Lower leg skin (tissue), 4 donors: ENCODE measurements around the gene CEP131. TPM values are rescaled to one million over a fixed set of nuclear protein-coding genes. Genes with fewer than 3 reads are reported as not detected.

Source experiments
- DNase-seq, 2 donors: peaks; one replicate each; pipeline ENCODE4 v3.0.0-alpha.2; 2019; ENCODE audit warnings: low spot score in 2 of 2
- H3K4me3 ChIP-seq: fragments of 200-600 bp; sonication (generic); 2 replicates; pipeline ENCODE4 v1.5.1; 2017; ENCODE audit warnings: mild to moderate bottlenecking, low read depth; ENCODE audit not compliant: poor library complexity, severe bottlenecking
- POLR2A ChIP-seq, 2 donors: fragments of 450-650 bp; IDR thresholded peaks; one replicate each; pipeline ENCODE4 v1.6.1; 2016 to 2017; ENCODE audit warnings: antibody characterized with exemption in 2 of 2, mild to moderate bottlenecking in 1 of 2, moderate library complexity in 1 of 2
- WGBS, 2 donors: methylation state at CpG; one replicate each; pipeline ENCODE4 v1.1.5; 2018; 5-methylcytosine and 5-hydroxymethylcytosine counted together
- intact Hi-C: fragments of 100-400 bp; cut with DNase I; formaldehyde crosslinking; loops from one replicate; pipeline ENCODE4 v1.15.0; 2023; ENCODE audit warnings: low total_unique reads
- total RNA-seq, 4 donors: library from RNA; depleted of rRNA; stranded (reverse); fragments of >200 nt; gene quantifications; one replicate each; pipeline ENCODE4 v1.1.0, GENCODE V29; 2016
- TF ChIP-seq, protein P1 (sequence below), 3 donors: fragments of 450-650 bp; IDR thresholded peaks; one replicate each; pipeline ENCODE4 v1.5.1; 2016; ENCODE audit warnings: antibody characterized with exemption in 3 of 3, mild to moderate bottlenecking in 3 of 3, moderate library complexity in 2 of 3

CEP131 gene
- total RNA-seq, 4 donors from 2014 or later, result 4.3 to 12.9 (median 8.4) TPM

- WGBS, 2 donors, result 83 to 87% methylated on average over 20 to 21 of the region's 21 CpGs
- DNase-seq, result no peak
- intact Hi-C loops, result no loop called here
- TF ChIP-seq, protein P1, sequence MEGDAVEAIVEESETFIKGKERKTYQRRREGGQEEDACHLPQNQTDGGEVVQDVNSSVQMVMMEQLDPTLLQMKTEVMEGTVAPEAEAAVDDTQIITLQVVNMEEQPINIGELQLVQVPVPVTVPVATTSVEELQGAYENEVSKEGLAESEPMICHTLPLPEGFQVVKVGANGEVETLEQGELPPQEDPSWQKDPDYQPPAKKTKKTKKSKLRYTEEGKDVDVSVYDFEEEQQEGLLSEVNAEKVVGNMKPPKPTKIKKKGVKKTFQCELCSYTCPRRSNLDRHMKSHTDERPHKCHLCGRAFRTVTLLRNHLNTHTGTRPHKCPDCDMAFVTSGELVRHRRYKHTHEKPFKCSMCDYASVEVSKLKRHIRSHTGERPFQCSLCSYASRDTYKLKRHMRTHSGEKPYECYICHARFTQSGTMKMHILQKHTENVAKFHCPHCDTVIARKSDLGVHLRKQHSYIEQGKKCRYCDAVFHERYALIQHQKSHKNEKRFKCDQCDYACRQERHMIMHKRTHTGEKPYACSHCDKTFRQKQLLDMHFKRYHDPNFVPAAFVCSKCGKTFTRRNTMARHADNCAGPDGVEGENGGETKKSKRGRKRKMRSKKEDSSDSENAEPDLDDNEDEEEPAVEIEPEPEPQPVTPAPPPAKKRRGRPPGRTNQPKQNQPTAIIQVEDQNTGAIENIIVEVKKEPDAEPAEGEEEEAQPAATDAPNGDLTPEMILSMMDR (IDR thresholded peaks at IDR 0.05), result no peak
- no peak for TF ChIP-seq POLR2A (IDR thresholded peaks at IDR 0.05)
- no peak overlapping the region for H3K4me3 ChIP-seq
Measured at GRCh38 chr17:81207610-81208581, 14.9 kb downstream of the CEP131 start.

- DNase-seq, result no peak
- TF ChIP-seq POLR2A (IDR thresholded peaks at IDR 0.05), result no peak
- TF ChIP-seq, protein P1 (IDR thresholded peaks at IDR 0.05), result no peak
- intact Hi-C loops, result no loop called here
- WGBS, 2 donors, result 92 to 94% methylated on average over 12 of the region's 12 CpGs
- H3K4me3 ChIP-seq, result no peak overlapping the region
Measured at GRCh38 chr17:81206657-81207056, 16.1 kb downstream of the CEP131 start.

DNA sequence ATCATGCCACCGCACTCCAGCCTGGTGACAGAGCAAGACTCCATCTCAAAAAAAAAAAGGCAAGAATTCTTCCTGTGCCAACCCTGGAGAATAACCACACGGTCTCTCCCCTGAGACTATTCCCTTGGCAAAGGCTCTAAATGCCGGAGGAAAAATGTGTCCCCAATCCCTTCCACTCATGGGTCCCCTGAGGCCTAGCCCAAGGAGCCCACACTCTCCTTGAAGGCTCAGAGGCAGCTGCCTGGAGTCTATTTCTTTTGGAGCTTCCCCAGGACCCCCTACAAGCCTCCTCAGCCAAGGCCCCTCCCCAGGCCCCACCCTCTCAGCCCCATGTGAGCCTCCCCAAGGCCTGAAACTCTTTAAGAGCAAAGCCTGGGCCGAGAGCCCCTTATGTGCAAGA lies 16.6 kb downstream of the CEP131 start:
- TF ChIP-seq, protein P1 (IDR thresholded peaks at IDR 0.05), result no peak
- TF ChIP-seq POLR2A (IDR thresholded peaks at IDR 0.05), result no peak
- no peak overlapping the region for H3K4me3 ChIP-seq
- intact Hi-C loops, result no loop called here
- no peak for DNase-seq
- 79 to 82% methylated on average over 4 of the region's 4 CpGs for WGBS, 2 donors

GRCh38 chr17:81204578-81204977 lies 18.2 kb downstream of the CEP131 start:
- TF ChIP-seq, protein P1 (IDR thresholded peaks at IDR 0.05), result no peak
- TF ChIP-seq POLR2A (IDR thresholded peaks at IDR 0.05), result no peak
- DNase-seq, result no peak
- intact Hi-C loops, result no loop called here
- no peak overlapping the region for H3K4me3 ChIP-seq
- WGBS, 2 donors, result 50 to 59% methylated on average over 9 to 10 of the region's 10 CpGs

- no peak overlapping the region for H3K4me3 ChIP-seq
- DNase-seq, result no peak
- intact Hi-C loops, result no loop called here
- TF ChIP-seq, protein P1 (IDR thresholded peaks at IDR 0.05), result no peak
- TF ChIP-seq POLR2A (IDR thresholded peaks at IDR 0.05), result no peak
- WGBS, 2 donors, result 94 to 96% methylated on average over 19 to 20 of the region's 20 CpGs
Measured at GRCh38 chr17:81203136-81203535, 19.6 kb downstream of the CEP131 start.
